ENCODE results near the gene AASS.
"Not testable (repeated sequence)": the region's sequence is repeated elsewhere in the genome, so short reads cannot be mapped to it uniquely, and the experiment has no call there.

AASS gene

GRCh38 chr7:122143751-122144711, at the start of gene AASS:
Gene AASS (minus strand): TSS chr7:122144249. CDS start chr7:122133726, 10,523 bp downstream.
- peak; percentile 16 to 60 for DNase-seq (ENCODE audit: low read depth in 1 of 2, low spot score in 1 of 2)

DNA sequence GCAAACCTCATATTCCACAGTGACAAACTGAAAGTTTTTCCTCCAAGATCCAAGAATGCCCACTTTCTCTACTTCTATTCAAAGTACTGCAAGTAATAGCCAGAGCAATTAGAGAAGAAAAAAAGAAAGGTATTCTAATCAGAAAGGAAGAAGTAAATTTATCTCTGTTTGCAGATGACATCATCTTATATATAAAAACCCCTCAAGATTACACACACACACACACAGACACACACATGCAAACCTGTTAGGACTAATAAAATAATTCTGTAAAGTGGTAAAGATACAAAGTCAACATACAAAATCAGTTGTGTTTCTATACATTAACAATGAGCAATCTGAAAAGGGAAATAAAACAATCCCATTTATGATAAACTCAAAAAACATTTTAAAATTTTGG, 44.7 kb upstream of the AASS start:
- no peak for DNase-seq (ENCODE audit: low read depth in 1 of 2, low spot score in 1 of 2)

DNA sequence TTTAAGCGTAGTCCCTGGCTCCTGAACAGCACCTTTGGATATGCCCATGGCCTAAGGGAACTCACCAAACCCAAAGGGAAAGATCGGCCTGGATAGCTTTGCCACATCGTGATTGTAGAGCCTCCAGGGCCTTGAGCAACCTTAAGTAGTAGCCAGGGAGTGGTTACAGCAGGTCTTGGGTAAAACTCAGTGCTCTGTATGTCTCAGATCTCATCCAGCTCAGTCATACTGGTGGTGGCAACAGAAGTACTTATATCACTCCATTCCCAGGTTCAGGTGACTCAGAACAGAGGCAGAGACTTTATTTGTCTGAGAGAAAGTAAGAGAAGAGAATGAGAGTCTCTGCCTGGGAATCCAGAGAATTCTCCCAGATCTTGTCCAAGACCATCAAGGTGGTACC, 39.1 kb upstream of the AASS start:
- no peak for DNase-seq (ENCODE audit: low read depth in 1 of 2, low spot score in 1 of 2)

- no peak for DNase-seq (ENCODE audit: low read depth in 1 of 2, low spot score in 1 of 2)
These were observed 38.0 kb upstream of the AASS start for GRCh38 chr7:122182081-122182480.

- DNase-seq (ENCODE audit: low read depth in 1 of 2, low spot score in 1 of 2): not testable (repeated sequence)
These were observed 28.1 kb upstream of the AASS start for GRCh38 chr7:122172144-122172543.

DNA sequence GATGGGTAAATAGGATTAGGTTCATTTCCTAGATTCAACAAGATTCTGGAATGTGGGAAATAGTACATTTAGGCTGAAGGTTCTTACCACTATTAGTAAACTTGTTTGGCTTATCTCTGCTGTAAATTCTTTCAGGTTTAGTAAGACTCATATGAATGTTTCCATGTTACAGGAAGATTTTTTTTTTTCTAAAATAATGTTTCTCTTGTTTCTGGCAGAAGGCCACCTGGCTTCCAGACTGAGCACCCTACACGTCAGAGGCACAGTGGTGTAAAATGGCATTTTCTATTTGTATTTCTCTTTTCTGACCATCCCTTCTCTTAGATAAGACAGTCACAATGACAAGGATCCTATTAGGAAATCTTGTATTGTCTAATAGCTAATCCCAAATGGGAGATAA, 22.7 kb upstream of the AASS start:
- no peak for DNase-seq (ENCODE audit: low read depth in 1 of 2, low spot score in 1 of 2)

- DNase-seq (ENCODE audit: low read depth in 1 of 2, low spot score in 1 of 2): no peak
These were observed 22.2 kb upstream of the AASS start for GRCh38 chr7:122166275-122166674.

GRCh38 chr7:122161628-122162027, 17.6 kb upstream of the AASS start:
- DNase-seq (ENCODE audit: low read depth in 1 of 2, low spot score in 1 of 2): no peak

GRCh38 chr7:122155566-122155965, 11.5 kb upstream of the AASS start:
- no peak for DNase-seq (ENCODE audit: low read depth in 1 of 2, low spot score in 1 of 2)

DNA sequence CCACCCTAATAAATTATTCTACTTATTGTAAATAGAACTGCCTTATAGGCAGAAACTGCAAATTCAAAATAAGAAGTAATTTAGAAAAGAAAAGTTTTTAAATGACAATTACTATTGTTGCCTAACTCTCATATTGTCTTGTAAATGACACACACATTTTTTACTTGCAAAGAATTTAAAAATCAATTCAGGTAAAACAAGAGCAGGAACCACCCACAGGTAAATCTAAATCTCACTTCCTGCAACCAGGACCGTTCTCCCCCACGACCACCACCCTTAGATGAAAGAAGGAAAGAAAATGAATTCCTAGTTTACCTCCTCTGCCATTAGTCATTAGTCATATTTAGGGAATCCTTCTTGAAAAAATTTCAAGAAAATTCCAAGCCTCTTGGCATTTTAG, 4.8 kb upstream of the AASS start:
- no peak for DNase-seq (ENCODE audit: low read depth in 1 of 2, low spot score in 1 of 2)

- no peak for DNase-seq (ENCODE audit: low read depth in 1 of 2, low spot score in 1 of 2)
These were observed 4.0 kb upstream of the AASS start for GRCh38 chr7:122148081-122148480.

GRCh38 chr7:122145937-122146645, 2.0 kb upstream of the AASS start:
- no peak for DNase-seq (ENCODE audit: low read depth in 1 of 2, low spot score in 1 of 2)

- DNase-seq (ENCODE audit: low read depth in 1 of 2, low spot score in 1 of 2): no peak
These were observed 686 bp downstream of the AASS start for GRCh38 chr7:122143376-122143750.

- no peak for DNase-seq (ENCODE audit: low read depth in 1 of 2, low spot score in 1 of 2)
These were observed 3.1 kb downstream of the AASS start for GRCh38 chr7:122140918-122141317.

DNA sequence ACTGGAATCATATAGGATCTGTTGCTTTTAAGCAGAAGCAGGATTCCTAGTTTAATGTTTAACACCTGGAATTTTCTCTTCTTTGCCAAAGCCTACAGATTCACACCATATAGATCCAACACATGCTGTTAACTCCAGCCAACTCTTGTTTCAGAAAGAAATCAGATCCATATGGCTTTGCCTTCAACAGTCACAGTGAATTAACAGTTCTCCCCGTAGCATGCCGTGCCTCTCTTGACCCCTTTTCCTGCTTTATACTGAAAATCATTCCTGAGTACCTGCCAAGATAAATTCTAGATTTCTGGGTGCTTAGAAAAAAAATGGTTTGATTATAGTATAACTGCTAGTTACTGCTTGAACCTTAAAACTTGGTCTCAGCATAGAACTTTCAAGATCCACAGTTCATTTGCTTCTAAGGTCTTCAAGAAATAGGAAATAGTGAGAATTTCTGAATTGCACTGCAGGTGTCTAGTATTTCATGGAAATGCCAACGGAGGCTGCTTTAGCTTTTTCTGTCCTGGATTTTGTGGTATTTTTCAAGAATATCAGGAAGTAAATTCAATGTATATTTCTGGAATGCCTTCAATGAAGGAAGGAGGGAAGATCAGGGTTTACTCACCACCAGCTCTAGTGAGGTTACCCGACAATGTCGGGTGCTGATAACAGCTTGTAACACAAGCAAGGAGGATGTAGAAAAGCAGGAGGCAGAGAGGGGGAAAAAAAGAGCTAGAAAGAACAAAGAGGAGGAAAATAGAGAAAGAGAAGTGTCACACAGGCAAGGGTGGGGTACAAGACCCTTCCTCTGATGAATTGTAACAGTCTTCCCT, 6.6 kb downstream of the AASS start:
- DNase-seq (ENCODE audit: low read depth in 1 of 2, low spot score in 1 of 2): no peak

GRCh38 chr7:122136639-122137245, 7.3 kb downstream of the AASS start:
- no peak for DNase-seq (ENCODE audit: low read depth in 1 of 2, low spot score in 1 of 2)

DNA sequence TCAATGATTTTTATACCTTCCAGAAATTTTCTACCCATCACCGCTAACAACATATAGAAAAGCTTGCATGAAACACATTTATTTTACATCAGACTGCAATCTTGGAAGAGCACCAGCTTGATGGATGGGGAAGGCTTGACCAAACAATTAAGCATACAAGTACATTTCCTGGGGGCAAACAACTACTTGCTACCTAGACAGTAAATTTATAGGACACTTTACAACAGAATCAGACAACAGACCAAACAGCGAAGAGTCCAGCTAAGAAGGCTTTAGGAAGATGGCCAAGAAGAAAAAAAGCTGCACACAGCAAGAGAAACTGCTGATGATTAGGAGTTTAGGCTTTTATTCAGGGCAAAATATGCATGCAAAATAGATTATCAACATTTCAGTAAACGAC, 8.0 kb downstream of the AASS start:
- DNase-seq (ENCODE audit: low read depth in 1 of 2, low spot score in 1 of 2): no peak

GRCh38 chr7:122135275-122135674, 8.8 kb downstream of the AASS start:
- no peak for DNase-seq (ENCODE audit: low read depth in 1 of 2, low spot score in 1 of 2)

GRCh38 chr7:122134793-122135192, 9.3 kb downstream of the AASS start:
- not testable (repeated sequence) for DNase-seq (ENCODE audit: low read depth in 1 of 2, low spot score in 1 of 2)

DNA sequence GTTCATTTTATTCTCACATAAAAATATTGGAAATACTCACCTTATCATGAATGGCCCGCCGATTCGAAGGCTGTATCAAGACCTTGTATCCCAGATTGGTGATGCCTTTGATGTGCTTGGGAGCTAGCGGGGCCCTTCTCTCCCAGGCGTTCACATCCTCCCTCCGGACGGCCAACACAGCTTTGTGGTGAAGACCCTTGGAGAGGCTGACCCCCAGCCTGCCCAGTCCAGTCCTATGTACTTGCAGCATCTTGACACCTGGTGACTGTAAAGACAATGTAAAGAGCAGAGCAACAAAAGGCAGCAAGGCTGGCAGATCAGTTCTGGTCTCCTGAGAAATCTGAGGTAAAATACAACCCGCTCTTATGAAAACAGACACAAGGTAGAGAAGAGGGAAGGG, 10.6 kb downstream of the AASS start:
- no peak for DNase-seq (ENCODE audit: low read depth in 1 of 2, low spot score in 1 of 2)

GRCh38 chr7:122132341-122132740, 11.7 kb downstream of the AASS start:
- DNase-seq (ENCODE audit: low read depth in 1 of 2, low spot score in 1 of 2): no peak
